HG03196 (cell line): ENCODE data around the gene METTL1.

ENCODE experiments used
- ATAC-seq: cut with Tn5 transposase; IDR thresholded peaks from one replicate; pipeline ENCODE4 v1.9.1; 2021; ENCODE audit not compliant: unreplicated experiment

The METTL1 gene

DNA sequence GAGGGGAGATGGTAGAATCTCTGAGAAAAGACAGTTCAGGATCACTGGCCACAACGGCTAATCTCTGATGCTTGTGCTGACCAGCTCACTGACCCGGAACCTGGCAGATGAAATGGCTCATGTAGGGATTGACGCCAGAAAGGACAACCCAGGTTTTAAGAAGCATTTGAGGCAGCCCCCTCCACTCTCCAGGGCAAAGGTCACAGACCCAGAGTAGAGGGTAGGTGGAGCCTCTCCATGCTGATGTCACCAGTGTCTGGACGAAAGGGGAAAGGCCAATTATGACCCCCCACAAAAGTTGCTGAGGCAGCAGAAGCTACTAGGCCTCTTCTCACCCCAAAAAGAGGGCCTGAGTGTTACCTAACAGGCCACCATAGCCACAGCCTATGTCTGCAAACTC, 1.2 kb downstream of the METTL1 start:
- ATAC-seq: no peak

DNA sequence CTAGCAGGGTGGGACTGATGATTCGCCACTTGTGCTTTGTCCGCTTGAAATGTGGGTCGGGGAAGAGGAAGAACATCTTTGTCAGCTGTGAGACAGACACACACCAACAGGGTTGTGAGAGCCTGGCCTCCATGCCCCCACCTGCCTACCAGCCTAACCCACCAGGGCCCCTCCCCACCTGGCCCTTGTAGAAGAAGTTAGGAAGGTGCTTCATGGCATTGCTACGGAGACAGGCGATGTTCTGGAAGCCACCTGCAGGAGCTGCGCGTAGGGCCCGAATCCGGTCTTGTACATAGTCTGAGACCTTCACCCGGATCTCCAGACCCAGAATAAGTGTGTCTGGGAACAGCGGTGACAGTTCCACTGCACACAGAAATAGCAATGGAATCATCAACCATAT, 2.3 kb downstream of the METTL1 start:
- ATAC-seq: no peak

DNA sequence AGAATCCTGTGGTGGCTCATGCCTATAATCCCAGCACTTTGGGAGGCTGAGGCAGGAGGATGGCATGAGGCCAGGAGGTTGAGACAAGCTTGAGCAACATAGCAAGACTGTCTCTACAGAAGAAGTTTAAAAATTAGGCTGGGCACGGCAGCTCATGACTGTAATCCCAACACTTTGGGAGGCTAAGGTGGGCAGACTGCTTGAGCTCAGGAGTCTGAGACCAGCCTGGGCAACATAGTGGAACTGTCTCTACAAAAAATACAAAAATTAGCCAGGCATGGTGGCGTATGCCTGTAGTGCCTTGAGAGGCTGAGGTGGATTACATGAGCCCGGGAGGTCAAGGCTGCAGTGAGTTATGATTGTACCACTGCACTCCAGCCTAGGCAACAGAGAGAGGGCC, 4.0 kb downstream of the METTL1 start:
- no peak for ATAC-seq

DNA sequence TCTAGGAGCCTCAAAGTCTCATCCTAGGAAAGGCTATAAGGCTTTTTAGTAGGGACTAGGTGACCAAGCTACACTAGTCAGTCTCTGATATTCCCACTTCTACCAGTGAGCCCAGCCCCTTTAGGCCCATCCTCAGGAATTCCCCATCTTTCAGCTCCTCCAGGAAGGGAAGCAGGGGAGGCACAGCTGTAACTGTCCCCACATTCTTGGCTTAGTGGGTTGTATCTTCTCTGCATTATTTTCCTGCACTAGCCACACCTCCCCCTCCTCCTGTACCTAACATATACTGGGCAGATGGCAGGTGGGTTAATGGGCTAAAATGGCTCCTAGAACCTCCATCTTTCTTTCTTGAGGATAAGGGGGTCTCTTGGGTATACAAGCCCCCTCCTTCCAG, 4.6 kb downstream of the METTL1 start:
- ATAC-seq: no peak

DNA sequence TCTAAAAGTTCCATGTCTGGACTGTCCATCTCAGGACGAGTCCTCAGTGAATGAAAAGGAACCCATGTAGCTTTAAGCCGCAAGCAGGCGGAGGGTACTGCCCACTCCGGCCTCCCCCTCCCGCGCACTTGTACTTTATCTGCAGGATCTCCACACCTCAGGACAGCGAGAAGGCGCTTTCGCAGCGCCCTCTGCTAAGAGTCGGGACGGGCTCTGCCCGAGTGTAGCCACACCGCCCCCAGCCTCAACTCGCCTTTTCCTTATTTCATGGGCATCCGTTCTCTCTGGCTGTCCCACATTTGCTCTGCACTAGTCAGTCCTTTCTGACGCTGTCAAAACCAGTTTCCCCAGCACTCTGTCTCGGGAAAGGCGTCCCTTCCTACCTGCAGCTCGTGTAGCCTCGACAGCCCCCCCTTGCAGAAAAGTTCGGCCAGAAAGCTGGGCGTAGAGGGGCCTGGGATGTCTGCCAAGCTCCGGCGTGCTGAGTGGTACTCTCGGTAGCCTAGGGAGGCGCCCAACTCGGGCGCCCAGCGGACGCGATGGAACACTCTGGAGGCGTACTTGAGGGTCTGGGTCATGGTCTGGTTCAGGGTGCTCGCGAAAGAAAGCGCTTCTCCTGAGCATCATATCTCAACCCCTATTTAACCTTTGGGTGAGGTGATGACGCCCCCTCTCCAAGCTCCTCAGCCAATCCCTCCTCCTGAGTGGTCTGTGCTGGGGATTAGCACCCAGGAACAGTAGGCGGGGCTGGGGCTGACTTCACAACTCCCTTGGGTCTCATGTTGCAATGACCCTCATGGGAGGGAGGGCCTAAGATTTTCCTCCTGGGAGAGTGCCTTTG, 5.2 kb downstream of the METTL1 start, which contains the start of gene CYP27B1:
TSS of gene CYP27B1 (minus strand) at position 615 of the 841 bp plus-strand sequence. CDS start at position 578, 37 bp downstream.
- ATAC-seq: no peak

DNA sequence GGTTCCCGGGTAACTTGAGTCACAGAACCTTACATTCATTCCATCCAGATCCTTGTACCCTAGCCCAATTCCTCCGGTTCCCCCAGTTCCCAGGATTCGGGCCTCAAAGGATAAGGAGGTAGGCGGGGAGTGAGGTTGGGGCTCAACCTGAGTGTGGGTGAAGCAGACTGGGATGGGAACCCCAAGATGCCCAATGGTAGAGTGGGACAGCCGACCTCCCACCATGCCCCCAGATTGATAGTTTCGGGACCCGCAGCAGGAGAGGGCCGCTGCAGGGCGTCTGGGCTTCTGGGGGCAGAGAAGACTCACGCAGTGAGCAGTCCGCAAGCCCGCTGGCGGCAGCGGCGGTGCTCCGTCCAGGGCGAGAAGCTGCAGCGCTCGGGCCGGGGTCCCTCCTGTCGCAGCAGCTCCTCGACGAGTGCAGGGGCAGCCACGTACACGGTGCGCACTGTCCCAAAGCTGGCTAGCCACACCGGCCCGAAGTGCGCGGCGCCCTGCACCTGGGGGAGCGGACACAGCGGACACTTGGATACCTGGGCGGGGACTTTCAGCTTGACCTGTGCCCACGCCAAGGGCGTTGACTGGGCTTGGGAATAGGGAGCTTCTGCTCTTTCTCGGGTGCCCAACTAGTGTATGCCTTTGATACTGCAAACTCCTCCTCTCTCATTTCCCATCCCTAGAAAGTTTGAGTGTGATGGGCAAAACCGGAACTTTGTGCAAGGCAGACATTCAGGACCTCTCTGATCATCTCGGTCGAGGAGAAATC, 6.0 kb downstream of the METTL1 start:
- ATAC-seq: no peak

DNA sequence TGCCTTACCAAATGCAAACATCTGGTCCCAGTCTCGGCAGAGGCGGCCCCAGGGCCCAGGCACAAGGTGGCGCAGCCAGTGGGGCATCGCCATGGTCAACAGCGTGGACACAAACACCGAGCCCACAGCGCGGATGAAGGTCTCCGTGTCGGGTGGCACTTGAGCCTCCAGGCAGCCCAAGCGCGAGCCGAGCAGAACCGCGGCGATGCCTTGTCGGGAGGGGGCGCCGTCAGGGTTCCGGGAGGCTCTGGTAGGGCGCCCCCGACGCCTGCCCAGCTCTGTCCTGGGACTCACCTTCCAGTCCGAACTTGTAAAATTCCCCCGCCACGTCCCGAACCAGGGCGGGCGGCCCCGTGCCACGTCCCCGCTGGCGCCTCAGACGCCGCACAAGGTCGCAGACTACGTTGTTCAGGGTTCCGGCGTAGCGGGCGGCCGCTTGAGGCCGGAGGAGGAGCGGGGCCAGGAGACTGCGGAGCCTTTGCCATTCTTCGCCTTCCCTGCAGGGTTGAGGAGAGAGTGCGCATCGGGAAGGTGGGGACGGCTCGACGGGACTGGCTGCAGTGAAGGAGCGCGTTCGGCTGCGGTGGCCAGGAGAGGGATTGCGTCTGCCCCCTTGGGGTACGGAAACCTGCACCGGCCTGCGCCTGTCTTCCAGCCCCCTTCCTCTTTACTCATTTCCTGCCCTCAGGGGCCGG, 6.8 kb downstream of the METTL1 start:
- peak; percentile 54 for ATAC-seq

DNA sequence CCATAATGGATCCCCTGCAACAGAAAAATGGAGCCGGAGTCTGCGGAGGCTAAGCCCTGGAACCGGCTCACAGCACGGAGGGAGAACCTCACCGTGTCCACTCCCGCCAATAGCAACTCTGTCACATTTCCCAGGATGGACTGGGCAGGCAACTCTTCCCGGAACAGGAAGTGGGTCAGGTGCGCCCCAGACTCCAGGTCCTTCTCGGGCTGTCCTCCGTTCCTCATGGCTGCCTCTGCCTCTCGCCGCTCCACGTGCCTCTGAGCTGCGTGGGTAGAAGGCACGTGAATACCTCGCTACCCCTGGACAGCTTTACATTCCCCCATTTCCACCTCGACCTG, 7.3 kb downstream of the METTL1 start:
- no peak for ATAC-seq

DNA sequence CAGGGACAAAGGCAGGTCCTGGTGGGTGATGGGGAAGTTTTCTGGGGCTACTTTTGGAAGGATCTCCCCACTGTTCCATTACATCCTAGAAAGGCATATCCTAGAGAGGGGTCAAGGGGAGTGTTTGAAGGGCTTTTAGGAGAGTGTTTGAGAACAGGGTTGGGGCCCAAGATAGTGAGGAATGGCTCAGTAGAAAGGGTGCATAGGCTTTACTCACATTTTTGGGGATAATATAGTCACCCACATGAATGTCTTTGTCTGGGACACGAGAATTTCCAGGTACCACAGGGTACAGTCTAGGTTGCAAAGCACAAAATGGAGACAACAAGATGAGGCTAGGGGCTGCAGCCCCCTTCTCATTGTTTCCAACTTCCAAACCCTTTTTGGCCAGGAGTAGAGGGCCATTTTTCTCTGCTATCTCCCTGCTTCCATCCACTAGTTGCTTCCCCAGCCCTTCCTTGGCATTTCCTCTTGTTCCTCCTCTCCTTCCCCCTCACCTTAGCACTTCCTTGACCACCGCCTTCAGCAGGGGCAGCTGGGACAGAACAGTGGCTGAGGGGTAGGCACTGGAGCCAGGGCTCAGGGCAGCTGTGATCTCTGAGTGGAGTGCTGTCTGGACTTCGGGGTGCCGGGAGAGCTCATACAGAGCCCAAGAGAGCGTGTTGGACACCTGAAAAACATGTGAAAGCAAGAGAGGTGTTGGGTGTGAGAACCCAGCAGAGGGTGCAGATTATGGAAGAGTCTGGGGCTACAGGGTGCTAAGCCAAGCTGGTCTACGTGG, 7.8 kb downstream of the METTL1 start:
- ATAC-seq: no peak

DNA sequence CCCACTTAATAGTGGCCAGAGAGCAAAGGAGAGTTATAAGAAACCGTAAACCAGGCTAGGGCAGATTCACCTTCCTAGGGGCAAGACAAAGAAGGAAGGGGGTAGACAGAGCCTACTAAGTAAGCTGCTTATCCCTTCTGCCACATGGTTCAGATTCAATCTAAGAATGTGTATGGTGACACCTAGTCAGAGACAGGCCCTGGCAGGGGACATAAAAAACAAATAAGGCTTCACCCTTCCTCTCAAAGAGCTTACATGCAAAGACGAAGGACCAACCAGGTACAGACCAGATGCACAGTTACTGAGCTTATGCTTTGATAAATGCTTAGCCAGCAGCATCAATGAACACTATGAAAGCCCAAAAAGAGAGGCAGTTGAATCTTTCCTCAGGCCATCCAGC, 9.4 kb downstream of the METTL1 start:
- no peak for ATAC-seq

DNA sequence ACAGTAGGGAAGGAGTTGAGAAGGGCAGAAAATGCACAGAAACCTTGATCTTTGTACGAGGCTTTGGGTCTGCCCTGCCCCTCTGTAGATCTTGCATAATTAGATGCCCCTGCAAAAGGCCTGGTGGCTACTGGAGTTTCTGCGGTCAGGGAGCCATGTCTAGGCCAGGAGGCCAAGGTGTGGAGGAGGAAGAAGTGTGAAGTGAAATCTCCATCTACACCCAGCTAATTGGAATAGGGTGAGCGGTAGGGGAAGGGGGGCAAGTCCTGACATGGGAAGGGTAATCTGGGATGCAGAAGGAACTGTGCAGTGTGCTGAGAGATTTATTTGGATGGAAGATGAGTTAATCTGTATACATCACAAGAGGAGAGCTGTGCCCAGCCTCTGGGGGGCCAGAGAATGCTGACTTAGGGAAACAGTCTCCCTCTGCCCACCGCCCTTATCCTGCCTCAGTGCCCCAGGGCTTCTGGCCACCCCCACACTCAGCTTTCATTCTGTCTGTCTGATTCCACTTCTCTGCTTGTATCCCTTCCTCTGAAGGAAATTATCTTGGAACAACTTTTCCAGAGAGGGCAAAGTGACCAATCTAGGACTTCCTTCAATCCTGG, 10.4 kb downstream of the METTL1 start:
- no peak for ATAC-seq

DNA sequence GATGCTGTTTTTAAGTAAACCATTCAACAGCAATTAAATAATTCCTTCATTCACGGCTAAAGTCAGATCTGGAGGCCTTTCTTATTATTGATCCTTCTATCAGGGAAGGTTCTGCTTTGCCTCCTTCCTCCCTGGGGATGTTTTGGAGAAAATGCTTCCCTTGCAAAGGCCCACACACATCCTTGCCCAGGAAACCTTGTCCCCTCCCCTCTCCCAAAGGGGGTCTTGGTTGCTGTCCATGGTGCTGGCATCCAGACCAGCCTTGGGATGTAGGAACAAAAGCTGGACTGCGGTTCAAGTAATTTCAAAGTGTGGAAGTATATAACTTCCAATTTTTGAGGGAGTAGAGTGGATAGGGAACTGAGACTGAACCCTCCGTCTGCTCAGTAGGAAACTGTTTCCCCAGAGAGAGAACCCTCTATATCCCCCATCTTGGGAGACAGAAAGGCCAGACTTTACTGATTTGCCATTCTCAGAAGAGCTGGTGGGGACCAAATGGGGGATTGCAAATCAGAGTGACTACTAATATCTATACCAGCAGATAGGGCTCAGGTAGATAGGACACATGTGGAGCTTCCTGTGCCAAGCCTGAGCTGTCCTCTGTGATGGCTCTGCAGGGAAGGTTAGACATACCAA, 11.4 kb downstream of the METTL1 start:
- ATAC-seq: no peak

DNA sequence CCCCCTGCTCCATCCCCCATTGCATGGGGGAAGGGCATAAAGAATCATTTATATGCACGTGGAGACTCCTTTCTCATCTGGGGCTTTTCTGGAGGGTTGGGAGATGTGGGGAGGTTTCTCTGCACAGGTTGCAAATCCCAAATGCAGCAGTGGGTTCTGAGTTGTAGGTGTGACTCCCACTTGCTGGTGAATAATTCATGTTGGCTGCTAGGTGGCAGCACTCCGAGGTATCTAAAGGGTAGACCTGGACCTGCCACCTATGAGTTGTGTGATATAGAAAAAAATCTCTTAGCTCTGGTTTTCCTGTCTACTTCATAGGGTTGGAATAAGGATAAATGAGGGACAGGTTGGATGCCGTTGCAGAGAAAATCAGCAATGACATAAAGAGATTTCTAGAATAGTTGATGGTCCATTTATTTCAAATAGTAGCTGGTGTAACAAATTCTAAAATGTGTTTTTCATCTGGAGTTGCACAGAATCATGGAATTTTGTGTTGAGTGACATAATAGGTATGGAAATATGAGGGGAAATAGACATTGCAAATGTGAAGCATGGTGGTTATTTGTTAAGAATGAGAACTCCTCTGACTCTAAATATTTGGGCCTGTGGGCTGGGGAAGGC, 12.4 kb downstream of the METTL1 start:
- no peak for ATAC-seq

DNA sequence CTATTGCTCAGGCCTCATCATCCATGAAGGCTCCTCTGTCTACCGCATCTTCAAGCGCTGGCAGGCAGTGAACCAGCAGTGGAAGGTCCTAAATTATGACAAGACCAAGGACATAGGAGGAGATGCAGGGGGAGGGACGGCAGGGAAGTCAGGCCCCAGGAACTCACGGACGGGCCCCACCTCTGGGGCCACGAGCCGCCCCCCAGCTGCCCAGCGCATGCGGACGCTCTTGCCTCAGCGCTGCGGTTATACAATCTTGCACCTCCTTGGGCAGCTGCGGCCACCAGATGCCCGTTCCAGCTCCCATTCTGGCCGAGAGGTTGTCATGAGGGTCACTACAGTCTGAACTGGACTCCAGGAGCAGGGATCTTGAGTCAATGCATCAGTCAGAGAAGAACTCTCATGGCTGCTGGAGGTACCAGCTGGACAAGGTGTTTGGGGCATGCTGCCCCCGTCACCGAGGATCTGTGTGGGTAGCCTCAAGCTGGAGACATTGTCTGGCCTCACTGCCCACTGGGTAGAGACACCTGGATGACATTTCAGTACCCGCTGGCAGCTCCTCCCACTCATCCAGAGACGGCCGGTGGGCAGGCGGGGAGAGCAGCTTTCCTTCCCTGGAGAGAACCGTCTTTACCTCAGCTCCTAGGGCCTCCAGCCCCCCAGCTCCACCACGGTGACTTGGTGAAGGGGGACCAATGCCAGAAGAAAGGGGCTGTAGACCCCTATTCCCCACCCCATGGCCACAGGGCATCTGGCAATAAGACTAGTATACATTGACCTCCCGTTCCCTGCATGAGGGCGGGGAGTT, 13.1 kb downstream of the METTL1 start:
- ATAC-seq: no peak

DNA sequence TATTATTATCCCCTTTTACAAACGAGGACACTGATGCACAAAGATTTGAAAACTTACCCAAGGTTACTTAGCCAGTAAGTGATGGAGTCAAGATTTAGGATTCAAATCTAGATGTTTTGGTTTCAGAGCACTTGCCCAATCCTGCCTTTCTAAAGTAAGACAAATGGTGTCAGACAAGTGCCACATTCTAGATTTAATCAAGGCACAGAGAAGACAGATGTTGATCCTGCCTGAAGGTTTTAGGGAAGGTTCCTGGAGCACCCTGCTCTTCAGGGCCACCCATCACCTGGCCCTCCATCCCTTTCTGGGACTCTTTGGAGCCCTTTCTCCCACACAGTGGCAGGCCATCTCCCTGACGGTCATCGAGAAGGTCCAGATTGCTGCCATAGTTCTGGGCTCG, 14.1 kb downstream of the METTL1 start:
- ATAC-seq: no peak

DNA sequence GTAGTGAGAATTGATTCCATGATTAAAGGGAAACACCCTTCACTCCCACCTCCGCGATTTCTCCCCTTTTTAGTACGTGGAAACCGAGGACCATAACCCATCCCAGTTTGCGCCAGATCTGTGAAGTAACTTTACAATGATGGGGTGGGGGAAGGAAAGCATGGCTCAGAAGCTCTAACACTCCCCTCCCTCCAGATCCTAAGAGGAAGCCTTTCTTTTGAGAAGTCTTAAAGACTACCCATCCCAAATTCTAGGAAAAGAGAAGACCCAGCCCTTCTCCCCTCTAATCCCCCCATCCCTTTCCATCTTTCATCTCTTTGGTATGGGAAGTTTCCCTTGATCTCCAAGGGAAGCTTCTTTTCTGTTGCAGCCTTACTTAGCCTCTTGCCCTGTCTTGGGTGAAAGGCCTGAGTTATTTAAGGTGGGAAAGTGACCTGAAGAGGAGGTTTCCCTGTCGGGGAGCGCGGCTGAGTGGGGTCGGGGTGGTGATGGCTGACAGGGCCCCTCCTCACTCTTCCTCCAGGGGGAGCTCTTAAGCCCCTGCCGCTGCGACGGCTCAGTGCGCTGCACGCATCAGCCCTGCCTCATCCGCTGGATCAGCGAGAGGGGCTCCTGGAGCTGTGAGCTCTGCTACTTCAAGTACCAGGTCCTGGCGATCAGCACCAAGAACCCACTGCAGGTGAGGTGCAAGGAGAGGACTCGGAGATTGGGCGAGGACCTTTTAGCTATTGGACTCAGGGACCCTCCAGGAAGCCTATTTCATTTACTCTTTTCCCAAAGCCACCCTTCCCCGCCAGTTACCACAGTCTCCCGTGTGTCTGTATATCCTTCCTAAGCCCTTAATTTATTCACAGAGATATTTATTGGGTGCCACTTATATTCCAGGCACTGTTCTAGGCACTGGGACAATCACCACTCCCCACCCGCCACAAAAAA, 15.2 kb downstream of the METTL1 start:
- no peak for ATAC-seq

DNA sequence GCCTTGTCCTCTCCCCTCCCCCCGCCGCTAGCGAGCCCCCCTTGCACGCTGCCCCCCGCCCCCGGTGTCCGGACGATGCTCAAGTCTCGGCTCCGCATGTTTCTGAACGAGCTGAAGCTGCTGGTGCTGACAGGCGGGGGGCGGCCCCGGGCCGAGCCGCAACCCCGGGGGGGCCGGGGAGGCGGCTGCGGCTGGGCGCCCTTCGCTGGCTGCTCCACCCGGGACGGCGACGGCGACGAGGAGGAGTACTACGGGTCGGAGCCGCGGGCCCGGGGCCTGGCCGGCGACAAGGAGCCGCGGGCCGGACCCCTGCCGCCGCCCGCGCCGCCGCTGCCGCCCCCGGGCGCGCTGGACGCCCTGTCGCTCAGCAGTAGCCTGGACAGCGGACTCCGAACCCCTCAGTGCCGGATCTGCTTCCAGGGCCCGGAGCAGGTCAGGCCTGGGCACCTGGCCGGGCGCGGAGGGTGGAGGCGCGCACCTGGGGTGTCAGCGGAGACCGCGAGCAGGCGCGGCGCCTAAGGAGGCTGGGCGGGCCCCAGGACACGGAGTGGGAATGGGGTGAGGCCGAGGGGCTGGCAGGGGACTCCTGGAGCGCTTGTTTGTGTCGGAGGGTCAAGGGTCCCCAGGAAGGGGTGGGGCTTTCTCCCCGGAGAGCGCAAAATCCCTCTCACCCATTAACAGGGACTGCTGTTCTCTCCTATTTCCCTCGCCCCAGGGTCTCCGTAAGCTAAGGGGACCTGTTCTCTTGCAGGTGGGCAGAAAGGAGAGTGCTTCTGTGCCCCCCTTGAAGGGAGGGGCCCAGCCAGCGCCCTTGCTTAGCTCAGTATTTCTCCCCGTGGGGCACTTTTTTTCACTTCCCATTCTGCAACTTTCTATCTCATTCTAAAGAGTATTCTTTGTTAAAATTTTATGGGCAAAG, 16.2 kb downstream of the METTL1 start:
- ATAC-seq: no peak
